Measurements from ENCODE around the gene RYR2.

DNA sequence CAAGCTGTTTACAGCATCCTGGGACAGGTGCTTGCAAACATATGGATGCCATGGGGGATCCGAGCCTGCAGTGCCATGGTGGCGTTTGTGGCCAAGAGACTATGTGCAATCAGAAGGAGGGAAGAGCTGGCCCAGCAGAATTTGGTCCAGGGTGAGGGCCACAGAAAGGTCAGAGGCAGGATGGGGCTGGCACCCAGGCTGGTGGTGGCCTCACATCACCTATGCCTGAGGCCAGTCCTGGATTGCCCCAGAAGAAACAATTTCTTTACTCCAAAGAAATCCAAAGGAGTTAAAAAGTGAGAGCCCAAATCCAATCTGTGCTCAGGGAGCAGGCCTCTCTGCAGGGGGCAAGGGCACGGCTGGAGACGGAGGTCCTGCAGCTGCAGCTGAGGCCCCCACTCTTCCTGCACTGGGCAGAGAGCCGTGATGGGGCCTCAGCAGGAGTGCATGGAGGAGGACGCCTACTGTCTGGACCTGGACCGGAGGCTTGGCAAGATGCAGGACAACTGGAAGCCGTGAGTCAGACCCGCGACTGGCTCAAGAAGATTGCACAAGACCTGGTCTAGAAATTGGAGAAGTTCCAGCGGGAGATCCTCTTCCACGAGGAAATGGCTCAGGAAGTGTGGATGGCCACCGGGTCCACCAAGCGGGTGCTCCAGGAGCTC lies 163.5 kb downstream of the RYR2 start:
- TF ChIP-seq JUN (IDR thresholded peaks at IDR 0.05) (no peak), ELK1 (IDR thresholded peaks at IDR 0.05; ENCODE audit: low read depth, low read length) (no peak), RAD21 (conservative IDR thresholded peaks at IDR 0.05 in 1 of 2, IDR thresholded peaks at IDR 0.05 in 1 of 2) (no peak), BHLHE40 (IDR thresholded peaks at IDR 0.05; ENCODE audit: low read depth, low read length) (no peak), CEBPB (IDR thresholded peaks at IDR 0.05) (peak in 1 of 2 experiments; percentile 48; a peak in 2 of 4 replicates)
- TF ChIP-seq, protein P1, sequence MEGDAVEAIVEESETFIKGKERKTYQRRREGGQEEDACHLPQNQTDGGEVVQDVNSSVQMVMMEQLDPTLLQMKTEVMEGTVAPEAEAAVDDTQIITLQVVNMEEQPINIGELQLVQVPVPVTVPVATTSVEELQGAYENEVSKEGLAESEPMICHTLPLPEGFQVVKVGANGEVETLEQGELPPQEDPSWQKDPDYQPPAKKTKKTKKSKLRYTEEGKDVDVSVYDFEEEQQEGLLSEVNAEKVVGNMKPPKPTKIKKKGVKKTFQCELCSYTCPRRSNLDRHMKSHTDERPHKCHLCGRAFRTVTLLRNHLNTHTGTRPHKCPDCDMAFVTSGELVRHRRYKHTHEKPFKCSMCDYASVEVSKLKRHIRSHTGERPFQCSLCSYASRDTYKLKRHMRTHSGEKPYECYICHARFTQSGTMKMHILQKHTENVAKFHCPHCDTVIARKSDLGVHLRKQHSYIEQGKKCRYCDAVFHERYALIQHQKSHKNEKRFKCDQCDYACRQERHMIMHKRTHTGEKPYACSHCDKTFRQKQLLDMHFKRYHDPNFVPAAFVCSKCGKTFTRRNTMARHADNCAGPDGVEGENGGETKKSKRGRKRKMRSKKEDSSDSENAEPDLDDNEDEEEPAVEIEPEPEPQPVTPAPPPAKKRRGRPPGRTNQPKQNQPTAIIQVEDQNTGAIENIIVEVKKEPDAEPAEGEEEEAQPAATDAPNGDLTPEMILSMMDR (IDR thresholded peaks at IDR 0.05) = no peak

All from A549 (cell line).